ENCODE data around the gene XPC. TPM values are rescaled to one million over a fixed set of nuclear protein-coding genes. Genes with fewer than 3 reads are reported as not detected.

The XPC gene
- polyA plus RNA-seq, 1 of the 3 experiments (the other 2 are of a cell fraction) = 50.0 TPM

- TF ChIP-seq PBX3 (IDR thresholded peaks at IDR 0.05) (no peak), TCF12 (IDR thresholded peaks at IDR 0.05) (no peak), ELF1 (IDR thresholded peaks at IDR 0.05) (peak; percentile 48; the same call in 1 of the 2 replicates), SMC3 (IDR thresholded peaks at IDR 0.05; ENCODE audit: low read depth, low read length) (no peak), MEF2A (IDR thresholded peaks at IDR 0.05; ENCODE audit: borderline replicate concordance, low read depth) (no peak)
These were observed 54.2 kb downstream of the XPC start (continued) for GRCh38 chr3:14124223-14124614.

- peak overlapping the region; percentile 92 for H3K4me2 ChIP-seq
These were observed 54.8 kb downstream of the XPC start for GRCh38 chr3:14123308-14124222.

GRCh38 chr3:14122301-14122700 is 56.1 kb downstream of the XPC start:
- Histone ChIP-seq H3K4me3 (ENCODE audit: low read depth in 2 of 2, low read length in 1 of 2) (no peak overlapping the region), H4K20me1 (ENCODE audit: insufficient read depth) (peaks cover 15% of the 10 kb centered on the region), H3K36me3 (replicated peaks in 1 of 2; ENCODE audit: control insufficient read depth in 1 of 2, insufficient read depth in 2 of 2, low read length in 1 of 2) (peaks cover 15 to 23% of the 10 kb centered on the region in 2 experiments), H3K27ac (ENCODE audit: low read depth in 2 of 2, low read length in 1 of 2) (no peak overlapping the region), H3K9ac (no peak overlapping the region), H3K27me3 (ENCODE audit: insufficient read depth) (no peaks in the 10 kb centered on the region), H3K4me2 (no peak overlapping the region), H3K4me1 (ENCODE audit: control insufficient read depth in 1 of 2, insufficient read depth in 2 of 2, low read depth in 1 of 2, low read length in 1 of 2) (peaks cover 14 to 34% of the 10 kb centered on the region in 2 experiments), H3K9me2 (no peaks in the 10 kb centered on the region), H3K79me2 (ENCODE audit: insufficient read depth) (peaks cover 50% of the 10 kb centered on the region), H2AFZ (ENCODE audit: low read depth) (no peak overlapping the region), H3K9me3 (no peaks in the 10 kb centered on the region), H3F3A (replicated peaks; ENCODE audit: insufficient read depth) (peaks cover 14% of the 10 kb centered on the region)
- TF ChIP-seq MAX (IDR thresholded peaks at IDR 0.05; ENCODE audit: low read depth) (no peak), RXRA (IDR thresholded peaks at IDR 0.05; ENCODE audit: borderline replicate concordance, low read depth) (no peak), GATA2 (CRISPR knock-in tag; IDR thresholded peaks at IDR 0.05) (no peak), RAD21 (IDR thresholded peaks at IDR 0.05; ENCODE audit: low read length) (no peak), YY1 (IDR thresholded peaks at IDR 0.05; ENCODE audit: low read depth) (no peak), EP300 (IDR thresholded peaks at IDR 0.05; ENCODE audit: borderline replicate concordance in 1 of 2, low read depth in 1 of 2, low read length in 1 of 2) (no peak), MXI1 (IDR thresholded peaks at IDR 0.05; ENCODE audit: low read depth, low read length) (no peak), PBX3 (IDR thresholded peaks at IDR 0.05) (no peak), RCOR1 (IDR thresholded peaks at IDR 0.05; ENCODE audit: low read length) (no peak), ELF1 (IDR thresholded peaks at IDR 0.05) (no peak)
- DNase-seq = no peak
- 100% methylated on average over 3 of the region's 3 CpGs for WGBS (ENCODE audit: low lambda C conversion rate)
- CTCF ChIA-PET = no interaction called here
- POLR2A ChIA-PET = no interaction called here

More at GRCh38 chr3:14123308-14124222, 54.8 kb downstream of the XPC start:
- POLR2A ChIA-PET = interaction anchor here (2.6 to 3.2 kb wide), 2 partner anchors 55 to 227 kb away, joined by 10 to 35 read pairs; partner anchors contain the start of genes LSM3 and XPC
- peak overlapping the region; percentile 83 to 93; a peak in 2 of 4 replicates for H3K27ac ChIP-seq (ENCODE audit: low read depth in 2 of 2, low read length in 1 of 2)
- CTCF ChIA-PET = interaction anchor here (0.9 to 3.9 kb wide), 3 partner anchors 22 to 243 kb away, joined by 3 to 37 read pairs (median 6); partner anchors contain the start of gene WNT7A
- peaks cover 63% of the 10 kb centered on the region for H3K79me2 ChIP-seq (ENCODE audit: insufficient read depth)
- peaks cover 14% of the 10 kb centered on the region for H3F3A ChIP-seq (replicated peaks; ENCODE audit: insufficient read depth)
- peaks cover 17 to 35% of the 10 kb centered on the region in 2 experiments for H3K36me3 ChIP-seq (replicated peaks in 1 of 2; ENCODE audit: control insufficient read depth in 1 of 2, insufficient read depth in 2 of 2, low read length in 1 of 2)
- peaks cover 27% of the 10 kb centered on the region for H4K20me1 ChIP-seq (ENCODE audit: insufficient read depth)
- H3K4me3 ChIP-seq (ENCODE audit: low read depth in 2 of 2, low read length in 1 of 2) = peak overlapping the region; percentile 88 to 99
- WGBS (ENCODE audit: low lambda C conversion rate) = 59% methylated on average over 15 of the region's 15 CpGs
- peaks cover 15 to 34% of the 10 kb centered on the region in 2 experiments for H3K4me1 ChIP-seq (ENCODE audit: control insufficient read depth in 1 of 2, insufficient read depth in 2 of 2, low read depth in 1 of 2, low read length in 1 of 2)
- peak overlapping the region; percentile 88 for H2AFZ ChIP-seq (ENCODE audit: low read depth)
- no peaks in the 10 kb centered on the region for H3K27me3 ChIP-seq (ENCODE audit: insufficient read depth)
- TF ChIP-seq FOXM1 (IDR thresholded peaks at IDR 0.05; ENCODE audit: low read depth) (no peak), SIN3A (IDR thresholded peaks at IDR 0.05; ENCODE audit: borderline replicate concordance, low read depth, low read length) (peak; percentile 74; the same call in 1 of the 2 replicates)
- H3K9ac ChIP-seq = peak overlapping the region; percentile 80
- no peaks in the 10 kb centered on the region for H3K9me2 ChIP-seq
- no peaks in the 10 kb centered on the region for H3K9me3 ChIP-seq
- DNase-seq = no peak

Measured in SK-N-SH (cell line).